GM12873 (cell line): ENCODE measurements around the gene GPR62.

Experiments
- CTCF ChIP-seq: IDR thresholded peaks from 2 replicates; pipeline ENCODE4 v1.5.1; 2012; ENCODE audit warnings: low read depth, mild to moderate bottlenecking, moderate library complexity, low read length, control low read depth; ENCODE audit not compliant: insufficient read depth; ENCODE audit errors: missing control alignments

Gene GPR62

GRCh38 chr3:51955175-51955892, at the start of gene GPR62:
Gene GPR62, plus strand, starts transcription at chr3:51955381. Its CDS starts 272 bp downstream, at chr3:51955653.
- TF ChIP-seq CTCF, result no peak

- TF ChIP-seq CTCF, result no peak
These were observed 47.2 kb upstream of the GPR62 start for GRCh38 chr3:51908026-51908425.

- TF ChIP-seq CTCF, result no peak
These were observed 38.8 kb upstream of the GPR62 start for GRCh38 chr3:51916418-51916817.

GRCh38 chr3:51921081-51921578, 34.1 kb upstream of the GPR62 start:
- no peak for TF ChIP-seq CTCF

GRCh38 chr3:51927061-51927977, 27.9 kb upstream of the GPR62 start:
- TF ChIP-seq CTCF, result no peak

- no peak for TF ChIP-seq CTCF
These were observed 26.7 kb upstream of the GPR62 start for GRCh38 chr3:51928438-51928837.

- TF ChIP-seq CTCF, result no peak
These were observed 25.7 kb upstream of the GPR62 start for GRCh38 chr3:51929420-51930003.
